GF-D8 (cell line): Measurements from ENCODE around the gene ACSF2.
"Not testable (repeated sequence)": the region's sequence is repeated elsewhere in the genome, so short reads cannot be mapped to it uniquely, and the experiment has no call there.

ENCODE experiments used
- DNase-seq: peaks from one replicate; lab custom pipeline; 2025; lab: John Stamatoyannopoulos, UW

ACSF2 gene

GRCh38 chr17:50464736-50465135, 38.7 kb downstream of the ACSF2 start:
- no peak for DNase-seq

GRCh38 chr17:50465171-50465570, 39.2 kb downstream of the ACSF2 start:
- no peak for DNase-seq

GRCh38 chr17:50465635-50466034, 39.6 kb downstream of the ACSF2 start:
- no peak for DNase-seq

GRCh38 chr17:50466371-50467113, 40.5 kb downstream of the ACSF2 start:
- no peak for DNase-seq

GRCh38 chr17:50467114-50467854, 41.3 kb downstream of the ACSF2 start:
- DNase-seq = no peak

GRCh38 chr17:50467855-50468303, 41.9 kb downstream of the ACSF2 start:
- no peak for DNase-seq

GRCh38 chr17:50468304-50469207, 42.5 kb downstream of the ACSF2 start, which contains the start of gene CHAD:
Gene CHAD (minus strand): TSS chr17:50468880. CDS start chr17:50468813, 67 bp downstream.
- no peak for DNase-seq

- DNase-seq = no peak
Measured at GRCh38 chr17:50469208-50469605, 43.2 kb downstream of the ACSF2 start.

- DNase-seq = no peak
Measured at GRCh38 chr17:50469671-50470305, 43.8 kb downstream of the ACSF2 start.

- DNase-seq = no peak
Measured at GRCh38 chr17:50470426-50470825, 44.4 kb downstream of the ACSF2 start.

GRCh38 chr17:50471009-50471905, 45.2 kb downstream of the ACSF2 start:
- DNase-seq = no peak

GRCh38 chr17:50472286-50472685, 46.3 kb downstream of the ACSF2 start:
- no peak for DNase-seq

GRCh38 chr17:50472761-50473161, 46.7 kb downstream of the ACSF2 start:
- DNase-seq = not testable (repeated sequence)

GRCh38 chr17:50473901-50474300, 47.9 kb downstream of the ACSF2 start:
- no peak for DNase-seq

GRCh38 chr17:50474523-50474922, 48.5 kb downstream of the ACSF2 start:
- DNase-seq = no peak

GRCh38 chr17:50475362-50475761, 49.3 kb downstream of the ACSF2 start:
- DNase-seq = no peak

- not testable (repeated sequence) for DNase-seq
Measured at GRCh38 chr17:50475775-50476544, 49.9 kb downstream of the ACSF2 start.

GRCh38 chr17:50476545-50477315, 50.7 kb downstream of the ACSF2 start:
- no peak for DNase-seq

- no peak for DNase-seq
Measured at GRCh38 chr17:50477976-50478375, 52.0 kb downstream of the ACSF2 start.
